CD4-positive, alpha-beta T cell (primary cell): ENCODE measurements around the gene RARG. TPM values are rescaled to one million over a fixed set of nuclear protein-coding genes. Genes with fewer than 3 reads are reported as not detected.
A peak's percentile ranks its signal among the peaks of the same experiment; 100 is the strongest.

ENCODE experiments used
- ATAC-seq: fragments of 200-7000 bp; cut with Tn5 transposase; one replicate; pipeline ENCODE4 v1.10.0; 2022; ENCODE audit warnings: mild to moderate bottlenecking; ENCODE audit not compliant: poor library complexity
- CTCF ChIA-PET: fragments of 350-600 bp; sonication (Branson Sonifier 250); formaldehyde crosslinking; loops from one replicate; lab custom pipeline; 2021; ENCODE audit warnings: antibody characterized with exemption, inconsistent platforms; lab: Charles Lee
- POLR2A ChIA-PET: fragments of 350-600 bp; sonication (Branson Sonifier 250); formaldehyde crosslinking; loops from one replicate; lab custom pipeline; 2021; ENCODE audit warnings: antibody characterized with exemption, inconsistent platforms; lab: Charles Lee
- DNase-seq, 14 experiments: peaks; one replicate each; pipeline ENCODE4 v3.0.0-alpha.2; 2013 to 2020; ENCODE audit warnings: mixed read lengths in 2 of 14
- H3K27ac ChIP-seq, 2 donors: one replicate each; pipeline versions ENCODE4 v1.5.1 to v1.7.0; 2013; ENCODE audit warnings: low read length in 2 of 2, low read depth in 1 of 2, mild to moderate bottlenecking in 1 of 2
- H3K27me3 ChIP-seq, 2 experiments: 1 replicate in 1 of 2; 2 replicates in 1 of 2; pipeline versions ENCODE4 v1.6.1 to v1.7.0; 2013; ENCODE audit warnings: low read length in 2 of 2, control low read depth in 1 of 2, mild to moderate bottlenecking in 1 of 2, moderate library complexity in 1 of 2; ENCODE audit not compliant: insufficient read depth in 2 of 2, control insufficient read depth in 1 of 2
- H3K36me3 ChIP-seq: one replicate; pipeline ENCODE4 v1.6.1; 2013; ENCODE audit warnings: low read length, control low read depth; ENCODE audit not compliant: insufficient read depth
- H3K4me1 ChIP-seq: one replicate; pipeline ENCODE4 v1.6.1; 2013; ENCODE audit warnings: low read length, control low read depth; ENCODE audit not compliant: insufficient read depth
- H3K4me3 ChIP-seq: one replicate; pipeline ENCODE4 v1.5.1; 2013; ENCODE audit warnings: mild to moderate bottlenecking, low read length, moderate library complexity
- H3K9me3 ChIP-seq, 2 experiments: 1 replicate in 1 of 2; 2 replicates in 1 of 2; pipeline versions ENCODE4 v1.6.1 to v1.7.0; 2013; ENCODE audit warnings: low read length in 2 of 2, mild to moderate bottlenecking in 2 of 2, control low read depth in 1 of 2, moderate library complexity in 1 of 2; ENCODE audit not compliant: control insufficient read depth in 1 of 2, insufficient read depth in 1 of 2
- H3K27ac Mint-ChIP-seq: one replicate; pipeline ENCODE4 v1.8.0; 2020; ENCODE audit warnings: mixed read lengths
- H3K27me3 Mint-ChIP-seq: one replicate; pipeline ENCODE4 v1.8.0; 2021; ENCODE audit warnings: mixed read lengths
- H3K36me3 Mint-ChIP-seq: one replicate; pipeline ENCODE4 v1.8.0; 2021; ENCODE audit warnings: low read depth, mixed read lengths
- H3K4me1 Mint-ChIP-seq: one replicate; pipeline ENCODE4 v1.8.0; 2021; ENCODE audit warnings: low read depth, mixed read lengths
- H3K4me3 Mint-ChIP-seq: one replicate; pipeline ENCODE4 v1.8.0; 2020; ENCODE audit warnings: mild to moderate bottlenecking, mixed read lengths
- H3K9me3 Mint-ChIP-seq: one replicate; pipeline ENCODE4 v1.8.0; 2020; ENCODE audit warnings: mixed read lengths
- intact Hi-C, 2 experiments: fragments of 100-400 bp; cut with DNase I in 1 of 2; cut with micrococcal nuclease in 1 of 2; formaldehyde crosslinking; loops; one replicate each; pipeline versions ENCODE4 v1.15.1 to v1.9.0; 2023 to 2025; cut with DNase I, micrococcal nuclease
- total RNA-seq, 174 experiments: library from RNA in 2 of 174; stranded (reverse) in 2 of 174; gene quantifications; one replicate each; pipeline ENCODE4 v1.2.3 and lab custom pipeline; 2021 to 2026
- TF ChIP-seq, protein P1 (sequence below): fragments of 200-600 bp; IDR thresholded peaks from one replicate; pipeline ENCODE4 v1.8.0; 2022; ENCODE audit warnings: antibody characterized with exemption, mild to moderate bottlenecking

RARG gene
- total RNA-seq, 2 experiments from 2014 or later = 14.0 to 15.8 TPM

GRCh38 chr12:53239643-53240258 lies 7.7 kb upstream of the RARG start:
- no peak overlapping the region for H3K27ac ChIP-seq
- TF ChIP-seq, protein P1, sequence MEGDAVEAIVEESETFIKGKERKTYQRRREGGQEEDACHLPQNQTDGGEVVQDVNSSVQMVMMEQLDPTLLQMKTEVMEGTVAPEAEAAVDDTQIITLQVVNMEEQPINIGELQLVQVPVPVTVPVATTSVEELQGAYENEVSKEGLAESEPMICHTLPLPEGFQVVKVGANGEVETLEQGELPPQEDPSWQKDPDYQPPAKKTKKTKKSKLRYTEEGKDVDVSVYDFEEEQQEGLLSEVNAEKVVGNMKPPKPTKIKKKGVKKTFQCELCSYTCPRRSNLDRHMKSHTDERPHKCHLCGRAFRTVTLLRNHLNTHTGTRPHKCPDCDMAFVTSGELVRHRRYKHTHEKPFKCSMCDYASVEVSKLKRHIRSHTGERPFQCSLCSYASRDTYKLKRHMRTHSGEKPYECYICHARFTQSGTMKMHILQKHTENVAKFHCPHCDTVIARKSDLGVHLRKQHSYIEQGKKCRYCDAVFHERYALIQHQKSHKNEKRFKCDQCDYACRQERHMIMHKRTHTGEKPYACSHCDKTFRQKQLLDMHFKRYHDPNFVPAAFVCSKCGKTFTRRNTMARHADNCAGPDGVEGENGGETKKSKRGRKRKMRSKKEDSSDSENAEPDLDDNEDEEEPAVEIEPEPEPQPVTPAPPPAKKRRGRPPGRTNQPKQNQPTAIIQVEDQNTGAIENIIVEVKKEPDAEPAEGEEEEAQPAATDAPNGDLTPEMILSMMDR = no peak
- H3K4me1 ChIP-seq = peaks cover 33% of the 10 kb centered on the region
- ATAC-seq (no peak), DNase-seq (no peak)
- ChIA-PET POLR2A (no interaction called here), CTCF (interaction anchor here (0.7 to 2.2 kb wide), 3 partner anchors 12 to 1688 kb away, joined by 4 to 8 read pairs (median 4); a partner anchor contains a TSS)
- Mint-ChIP-seq H3K27ac (no peak overlapping the region), H3K9me3 (no peaks in the 10 kb centered on the region), H3K36me3 (no peaks in the 10 kb centered on the region), H3K4me1 (peaks cover 33% of the 10 kb centered on the region), H3K27me3 (no peaks in the 10 kb centered on the region), H3K4me3 (no peak overlapping the region)
- no peaks in the 10 kb centered on the region for H3K27me3 ChIP-seq
- no peaks in the 10 kb centered on the region for H3K9me3 ChIP-seq
- no peaks in the 10 kb centered on the region for H3K36me3 ChIP-seq
- no peak overlapping the region for H3K4me3 ChIP-seq
- intact Hi-C loops = no loop called here

DNA sequence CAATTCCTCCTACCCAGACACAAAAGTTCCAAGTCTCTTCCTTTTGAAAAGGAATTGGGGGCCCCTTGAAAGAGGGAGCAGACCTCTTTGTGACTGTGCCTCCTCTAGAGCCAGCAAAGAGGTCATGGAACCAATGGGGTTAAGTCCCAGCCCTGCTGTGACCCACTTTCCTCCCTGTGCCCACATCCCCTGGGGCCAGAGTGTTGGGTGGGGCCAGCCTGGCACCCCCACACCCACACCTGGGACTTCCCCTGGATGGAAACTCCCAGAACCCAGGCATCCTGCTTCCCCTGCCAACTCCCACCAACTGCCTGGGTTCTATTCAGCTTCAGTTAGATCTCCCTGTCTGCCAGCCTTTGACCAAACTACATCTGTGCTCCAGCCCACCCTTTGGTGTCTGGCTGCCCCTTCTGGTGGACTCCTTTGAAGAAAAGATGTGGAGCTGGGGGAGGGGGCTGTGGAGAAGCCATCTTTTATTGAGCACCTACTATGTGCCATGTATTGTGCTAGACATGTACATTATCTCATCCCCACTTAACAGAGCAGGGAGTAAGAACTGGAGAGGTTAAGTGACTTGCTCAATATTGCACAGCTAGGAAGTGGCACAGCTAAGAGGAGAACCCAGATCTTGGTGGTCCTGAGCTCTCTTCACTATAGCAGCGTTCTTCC lies 4.6 kb upstream of the RARG start:
- no peaks in the 10 kb centered on the region for H3K9me3 Mint-ChIP-seq
- no peaks in the 10 kb centered on the region for H3K9me3 ChIP-seq
- H3K4me1 Mint-ChIP-seq = peaks cover 48% of the 10 kb centered on the region
- DNase-seq (peak in 8 of 14 experiments; percentile 32 to 92 (median 55)), ATAC-seq (peak; percentile 57)
- intact Hi-C loops = no loop called here
- H3K4me3 ChIP-seq = no peak overlapping the region
- no peaks in the 10 kb centered on the region for H3K27me3 Mint-ChIP-seq
- no peaks in the 10 kb centered on the region for H3K36me3 ChIP-seq
- no peaks in the 10 kb centered on the region for H3K36me3 Mint-ChIP-seq
- peak overlapping the region; percentile 87 for H3K27ac Mint-ChIP-seq
- H3K27me3 ChIP-seq = no peaks in the 10 kb centered on the region
- peaks cover 61% of the 10 kb centered on the region for H3K4me1 ChIP-seq
- ChIA-PET CTCF (interaction anchor here (1.2 to 3.0 kb wide), 4 partner anchors 15 to 109 kb away, joined by 3 to 14 read pairs (median 8); a partner anchor contains a TSS), POLR2A (interaction anchor here (0.6 to 3.5 kb wide), 4 partner anchors 17 to 59 kb away, joined by 3 to 43 read pairs (median 4); partner anchors contain the start of genes CSAD, ESPL1, PFDN5 and ZNF740)
- TF ChIP-seq, protein P1 = no peak
- H3K27ac ChIP-seq = peak overlapping the region; percentile 19 to 86
- H3K4me3 Mint-ChIP-seq = peak overlapping the region; percentile 25

DNA sequence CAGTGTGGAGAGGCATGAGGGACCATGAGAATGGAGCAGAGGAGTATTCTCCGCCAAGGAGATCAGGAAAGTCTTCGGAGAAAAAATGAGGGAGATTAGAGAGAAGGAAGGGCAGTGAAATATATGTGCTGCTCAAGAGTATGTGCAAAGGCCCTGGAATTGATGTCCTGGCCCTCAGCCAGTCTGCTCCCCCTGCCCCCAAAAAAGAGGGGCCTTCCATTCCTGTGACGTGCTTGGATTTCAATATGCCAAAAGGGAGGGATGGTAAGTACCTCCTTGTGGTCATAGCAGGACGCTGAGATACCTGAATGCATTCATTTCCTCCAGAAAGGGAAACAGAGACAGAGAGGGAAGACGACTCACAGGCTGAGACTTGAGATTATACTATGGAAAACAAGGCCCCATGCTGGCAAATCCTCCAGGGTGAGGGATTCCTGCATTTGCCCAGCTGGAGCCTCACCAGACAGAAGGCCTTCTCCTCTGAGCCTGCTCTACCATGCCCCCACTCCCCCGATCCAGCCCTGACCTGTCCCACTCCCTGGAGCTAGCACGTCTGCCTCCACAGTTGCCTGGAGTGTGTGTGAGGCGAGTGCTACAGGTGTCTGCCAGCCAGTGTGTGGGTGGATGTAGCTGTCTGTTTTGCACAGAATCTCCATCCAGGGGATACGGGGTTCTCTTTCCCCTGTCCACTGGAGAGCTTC lies 3.9 kb upstream of the RARG start:
- Mint-ChIP-seq H3K27ac (peak overlapping the region; percentile 87), H3K36me3 (no peaks in the 10 kb centered on the region), H3K9me3 (no peaks in the 10 kb centered on the region), H3K4me3 (peak overlapping the region; percentile 25), H3K27me3 (no peaks in the 10 kb centered on the region), H3K4me1 (peaks cover 48% of the 10 kb centered on the region)
- H3K36me3 ChIP-seq = no peaks in the 10 kb centered on the region
- no peak overlapping the region for H3K4me3 ChIP-seq
- H3K9me3 ChIP-seq = no peaks in the 10 kb centered on the region
- TF ChIP-seq, protein P1 = no peak
- intact Hi-C loops = no loop called here
- H3K4me1 ChIP-seq = peaks cover 66% of the 10 kb centered on the region
- H3K27me3 ChIP-seq = no peaks in the 10 kb centered on the region
- ChIA-PET CTCF (interaction anchor here (1.2 to 3.0 kb wide), 4 partner anchors 16 to 109 kb away, joined by 3 to 14 read pairs (median 8); a partner anchor contains a TSS), POLR2A (interaction anchor here (0.6 to 3.5 kb wide), 4 partner anchors 16 to 59 kb away, joined by 3 to 43 read pairs (median 4); partner anchors contain the start of genes CSAD, ESPL1, PFDN5 and ZNF740)
- ATAC-seq (peak; percentile 12), DNase-seq (peak in 2 of 14 experiments; percentile 29 to 44)
- peak overlapping the region in 1 of 2 donors; percentile 86 for H3K27ac ChIP-seq
